IPS DF 19.7 (cell line): ENCODE results near the gene PTPRF.

Source experiments
- DNase-seq: peaks from one replicate; pipeline ENCODE4 v3.0.0-alpha.2; 2013; ENCODE audit warnings: low read depth, low spot score

PTPRF gene

DNA sequence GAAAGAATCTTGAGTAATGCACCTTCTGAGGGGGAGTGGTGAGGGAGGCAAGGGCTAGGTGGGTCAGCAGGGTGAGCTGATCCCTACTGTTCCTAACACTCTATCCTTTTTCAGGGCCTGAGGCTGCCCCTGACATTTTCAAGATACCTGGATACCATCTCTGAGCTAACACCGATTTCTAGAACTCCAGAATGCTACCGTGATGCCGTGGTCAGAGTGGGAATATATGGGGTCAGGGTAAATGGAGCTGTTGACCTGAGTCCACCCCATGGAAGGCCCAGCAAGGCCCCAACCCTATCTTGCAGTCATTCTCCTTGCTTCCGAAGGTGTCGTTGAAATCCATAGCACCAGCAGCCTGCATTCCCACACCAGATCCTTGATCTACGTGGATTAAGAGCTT, 18.0 kb upstream of the PTPRF start:
- DNase-seq, result no peak

DNA sequence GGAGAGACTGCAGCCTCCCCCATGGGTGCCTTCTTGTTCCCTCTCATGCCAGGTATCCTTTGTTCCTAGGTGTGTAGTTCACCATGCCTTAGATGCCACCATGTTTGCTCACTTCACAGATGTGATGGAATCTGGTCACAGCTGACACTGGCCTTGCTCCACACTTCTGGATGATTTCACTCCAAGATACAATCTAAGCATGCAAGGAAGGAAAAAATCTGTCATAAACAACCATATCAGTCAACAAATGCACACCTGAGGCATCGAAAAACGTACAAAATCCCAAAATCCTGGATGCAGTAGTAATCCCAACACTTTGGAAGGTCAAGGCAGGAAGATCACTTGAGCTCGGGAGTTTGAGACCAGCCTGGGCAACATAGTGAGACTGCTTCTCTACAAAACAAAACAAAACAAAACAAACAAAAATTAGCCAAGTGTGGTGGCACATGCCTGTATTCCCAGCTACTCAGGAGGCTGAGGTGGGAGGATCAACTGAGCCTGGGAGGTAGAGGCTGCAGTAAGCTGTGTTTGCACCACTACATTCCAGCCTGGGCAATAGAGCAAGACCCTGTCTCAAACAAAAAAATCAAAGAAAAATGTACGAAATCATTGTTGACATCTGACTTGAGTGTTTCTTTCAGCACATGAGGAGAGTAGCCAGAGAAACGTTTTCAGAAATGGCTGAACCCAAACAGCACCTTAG, 17.1 kb upstream of the PTPRF start:
- DNase-seq, result no peak

- no peak for DNase-seq
Measured at GRCh38 chr1:43518935-43519686, 11.6 kb upstream of the PTPRF start.

DNA sequence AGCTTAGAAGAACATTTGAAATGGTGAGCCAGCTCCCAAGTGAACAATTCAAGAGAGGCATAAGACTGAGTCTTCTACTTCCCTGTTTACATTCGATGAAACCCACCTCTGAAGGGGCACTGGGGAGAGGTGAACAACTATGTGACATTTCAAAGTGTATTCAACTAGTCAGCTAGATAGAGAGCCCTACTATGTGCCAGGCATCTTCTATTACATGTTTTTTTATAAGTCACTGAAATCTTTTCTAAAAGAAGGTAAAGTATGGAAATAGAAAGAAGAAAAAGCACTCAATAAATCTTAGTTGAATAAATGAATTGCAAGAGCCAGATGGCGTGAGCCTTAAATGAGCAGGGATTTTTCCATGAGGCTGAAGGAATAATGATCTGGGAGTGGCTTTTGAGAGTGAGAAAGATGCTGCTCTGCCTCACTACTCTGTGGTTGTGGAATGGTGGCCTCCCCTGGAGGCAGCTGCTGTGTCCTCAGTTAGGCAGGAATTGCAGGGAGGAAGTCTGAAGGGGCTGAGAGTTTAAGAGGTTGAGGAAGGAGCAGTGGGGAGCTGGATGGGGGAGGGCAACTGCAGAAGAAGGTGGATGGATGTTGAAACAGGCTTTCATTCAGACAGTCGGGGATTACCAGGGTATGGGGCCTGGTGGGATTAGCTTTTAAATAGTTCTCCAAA, 10.4 kb upstream of the PTPRF start:
- DNase-seq, result no peak

GRCh38 chr1:43521078-43521477, 9.6 kb upstream of the PTPRF start:
- DNase-seq, result no peak

- no peak for DNase-seq
Measured at GRCh38 chr1:43521756-43522155, 8.9 kb upstream of the PTPRF start.

GRCh38 chr1:43522431-43522775, 8.3 kb upstream of the PTPRF start:
- DNase-seq, result no peak

- no peak for DNase-seq
Measured at GRCh38 chr1:43522776-43523480, 7.8 kb upstream of the PTPRF start.

DNA sequence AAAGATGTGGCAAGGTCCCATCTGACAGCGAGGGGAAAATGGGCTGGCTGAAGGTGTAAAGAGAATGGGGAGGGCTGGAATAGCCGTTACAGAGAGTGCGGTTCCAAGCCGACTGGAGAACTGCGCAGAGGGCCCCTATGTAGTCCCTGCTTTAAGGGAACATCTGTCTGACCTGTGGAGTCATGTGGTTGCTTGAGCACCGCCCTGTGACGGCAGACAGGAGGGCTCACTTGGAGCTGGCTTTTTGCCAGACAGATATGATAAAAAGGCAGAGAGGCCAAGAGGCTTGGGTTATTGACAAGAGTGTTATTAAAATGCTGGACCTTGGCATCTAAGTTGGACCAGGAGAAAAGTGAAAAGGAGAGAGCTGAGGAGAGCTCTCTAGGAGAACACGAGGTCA, 5.9 kb upstream of the PTPRF start:
- no peak for DNase-seq

DNA sequence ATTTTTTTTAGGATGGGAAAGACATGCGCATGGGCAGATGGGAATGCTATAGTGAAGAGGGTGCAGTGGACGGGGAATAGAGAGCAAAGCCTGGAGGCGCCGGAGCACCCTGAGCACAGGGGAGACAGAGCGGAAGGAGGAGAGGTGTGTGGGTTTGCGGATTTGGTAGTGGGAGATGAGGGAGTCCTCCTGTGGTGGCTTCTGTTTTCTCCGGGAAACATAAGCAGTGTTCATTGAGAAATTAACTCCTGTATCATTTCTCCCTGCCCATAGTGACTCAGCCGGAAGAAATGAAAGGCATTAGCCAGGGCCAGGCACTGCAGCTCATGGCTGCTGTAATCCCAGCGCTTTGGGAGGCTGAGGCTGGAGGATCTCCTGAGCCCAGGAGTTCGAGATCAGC, 4.7 kb upstream of the PTPRF start:
- no peak for DNase-seq

DNA sequence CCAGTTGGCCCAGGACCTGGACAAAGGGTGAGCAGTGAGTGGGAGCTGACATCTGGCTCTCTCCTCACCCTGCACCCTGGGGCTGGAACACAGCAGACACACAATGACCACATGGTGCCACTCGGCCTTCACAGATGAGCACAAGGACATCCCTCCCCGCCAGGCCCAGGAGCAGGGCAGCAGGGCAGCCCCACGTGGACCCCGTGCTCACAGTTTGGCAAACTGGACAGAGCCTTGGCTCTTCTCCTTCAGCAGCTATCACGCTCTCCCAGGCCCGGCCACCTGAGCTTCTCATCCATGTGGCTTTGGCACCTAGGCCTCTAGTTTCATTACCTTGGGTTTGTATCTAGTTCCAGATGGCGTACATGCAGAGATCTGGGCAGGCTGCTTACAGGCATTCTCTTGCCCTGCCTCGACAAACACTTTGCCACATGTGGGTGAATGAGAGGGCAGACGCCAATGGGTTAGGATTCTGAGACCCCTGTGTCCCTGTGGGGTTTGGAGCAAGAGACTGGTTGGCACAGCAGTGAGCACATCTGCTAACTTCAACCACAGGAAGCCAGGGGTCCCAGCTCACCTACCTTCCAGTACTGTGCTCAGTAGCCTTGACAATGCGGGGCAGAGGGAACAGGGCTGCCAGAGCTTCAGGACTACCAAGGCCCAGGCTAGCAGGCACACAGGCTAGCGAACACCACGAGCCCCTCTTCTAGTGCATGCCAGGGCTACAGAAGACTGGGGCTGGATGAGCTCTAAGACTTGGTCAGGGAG, 3.4 kb upstream of the PTPRF start:
- DNase-seq, result no peak

GRCh38 chr1:43529206-43529731, 1.4 kb upstream of the PTPRF start:
- peak; percentile 81 for DNase-seq

- DNase-seq, result no peak
Measured at GRCh38 chr1:43531107-43531905, 623 bp downstream of the PTPRF start.

- DNase-seq, result no peak
Measured at GRCh38 chr1:43531906-43532584, 1.4 kb downstream of the PTPRF start.

DNA sequence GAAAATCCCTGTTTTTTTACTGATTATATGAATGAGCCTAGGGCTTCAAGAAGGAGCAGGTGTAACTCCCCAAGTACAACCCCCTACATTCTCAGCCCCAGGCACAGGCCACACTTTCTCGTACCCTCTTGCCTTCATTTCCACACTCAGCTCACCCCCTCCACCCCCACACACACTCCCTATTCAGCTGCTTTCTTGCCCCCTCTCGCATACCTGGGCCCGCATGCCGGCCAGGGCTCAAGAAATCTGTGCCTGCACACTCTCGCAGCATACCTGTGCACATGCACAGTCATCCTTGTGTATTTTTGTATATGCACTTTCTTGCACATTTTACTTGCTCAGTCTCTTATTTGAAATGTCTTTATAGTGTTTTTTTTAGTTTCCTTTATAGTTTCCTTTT, 2.0 kb downstream of the PTPRF start:
- no peak for DNase-seq

DNA sequence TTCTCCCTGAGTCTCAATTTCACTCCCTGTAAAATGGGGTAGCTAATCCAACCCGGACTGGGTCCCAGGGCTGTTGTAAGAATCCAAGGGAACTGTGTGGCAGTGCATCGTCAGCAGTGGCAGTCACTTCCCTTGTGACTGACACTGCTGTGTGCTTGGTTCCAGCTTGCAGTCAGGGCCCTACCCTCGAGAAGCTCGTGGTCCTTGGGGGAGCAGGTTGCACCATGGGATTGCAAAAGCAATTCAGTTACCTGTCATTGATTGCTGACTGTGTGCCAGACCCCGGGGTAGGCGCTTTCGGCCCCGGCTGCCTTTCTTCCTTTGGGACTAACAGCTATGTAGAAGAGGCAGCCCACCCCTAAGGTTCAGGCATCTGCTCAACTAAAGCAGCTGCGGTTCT, 2.9 kb downstream of the PTPRF start:
- no peak for DNase-seq

DNA sequence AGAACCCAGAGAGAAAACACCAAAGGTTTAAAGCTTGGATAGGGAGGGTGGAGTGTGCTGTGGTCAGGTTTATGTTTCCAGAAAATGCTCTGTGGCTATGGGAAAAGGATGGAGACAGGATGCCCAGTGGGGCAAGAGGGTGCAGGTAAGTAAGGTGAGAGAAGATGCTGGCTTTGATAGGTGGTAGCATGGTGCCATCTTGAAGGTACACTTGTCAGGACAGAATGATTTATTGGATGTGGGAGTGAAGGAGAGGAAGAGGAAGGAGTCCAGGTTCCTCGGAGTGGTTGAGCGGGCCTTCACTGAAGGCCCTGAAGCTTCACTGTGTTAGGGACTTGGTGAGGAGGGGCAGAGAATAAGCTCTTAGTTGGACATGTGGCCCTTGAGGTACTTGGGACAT, 3.6 kb downstream of the PTPRF start:
- DNase-seq, result no peak

DNA sequence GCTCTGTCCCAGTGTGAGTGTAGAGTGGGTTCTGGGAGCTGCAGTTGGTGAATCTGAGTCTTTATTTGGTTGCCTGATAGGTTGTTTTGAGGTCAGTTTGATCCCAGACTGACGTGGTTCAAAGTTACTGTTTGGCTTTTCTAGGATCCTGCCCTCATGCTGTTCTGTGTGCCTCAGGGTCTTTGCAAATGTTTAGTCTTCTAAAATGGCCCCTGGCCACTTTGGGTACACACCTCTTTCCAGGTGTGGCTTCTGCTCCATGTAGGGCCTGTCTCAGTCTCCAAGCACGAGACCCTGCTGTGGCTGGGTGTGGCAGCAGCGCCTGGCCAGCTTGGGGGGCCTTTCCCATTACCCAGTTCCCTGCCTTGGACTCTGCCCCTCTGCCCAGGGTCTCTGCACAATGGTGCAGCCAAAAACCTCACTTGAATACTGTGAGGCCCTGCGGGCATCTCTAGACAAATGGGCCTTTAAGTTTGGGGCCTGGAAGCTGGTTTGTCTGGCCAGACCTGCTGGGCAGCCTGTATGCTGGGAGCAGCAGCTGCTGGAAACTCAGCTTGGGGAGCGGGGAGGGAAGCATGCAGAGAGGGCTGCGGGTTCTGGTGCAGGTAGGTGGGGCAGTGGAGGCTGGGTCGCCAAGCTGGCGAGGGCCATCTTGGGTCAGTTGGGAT, 5.6 kb downstream of the PTPRF start:
- no peak for DNase-seq

DNA sequence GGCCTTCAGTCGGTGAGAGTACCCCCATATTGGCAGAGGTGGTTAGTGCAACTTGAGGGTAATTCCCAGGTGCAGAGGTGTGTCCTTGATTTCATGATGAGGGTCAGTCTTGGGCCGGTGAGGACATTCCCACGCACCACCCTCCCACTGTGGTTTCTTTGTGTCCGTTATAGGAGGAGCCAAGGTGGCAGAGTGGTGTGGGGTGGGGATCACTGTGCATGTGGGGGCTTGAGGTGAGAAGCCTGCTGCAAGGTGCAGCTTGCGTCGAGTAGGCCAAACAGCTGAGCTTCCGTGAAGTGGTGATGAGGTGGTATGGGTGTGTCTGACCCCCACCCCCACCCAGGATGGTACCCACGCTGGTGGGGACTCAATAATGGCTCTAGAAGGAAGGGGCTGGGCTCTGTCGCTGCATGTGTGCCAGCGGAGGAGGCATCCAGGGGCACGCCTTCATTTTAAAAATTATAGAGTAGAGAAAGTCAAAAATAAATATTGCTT, 6.2 kb downstream of the PTPRF start:
- no peak for DNase-seq
